Measurements from ENCODE around the gene SMIM17.
"Not testable (repeated sequence)": the region's sequence is repeated elsewhere in the genome, so short reads cannot be mapped to it uniquely, and the experiment has no call there.

The SMIM17 gene

GRCh38 chr19:56661248-56661647 is 18.3 kb downstream of the SMIM17 start:
- no peak for DNase-seq

- DNase-seq = no peak
Observed at GRCh38 chr19:56663931-56664500, 21.1 kb downstream of the SMIM17 start.

DNA sequence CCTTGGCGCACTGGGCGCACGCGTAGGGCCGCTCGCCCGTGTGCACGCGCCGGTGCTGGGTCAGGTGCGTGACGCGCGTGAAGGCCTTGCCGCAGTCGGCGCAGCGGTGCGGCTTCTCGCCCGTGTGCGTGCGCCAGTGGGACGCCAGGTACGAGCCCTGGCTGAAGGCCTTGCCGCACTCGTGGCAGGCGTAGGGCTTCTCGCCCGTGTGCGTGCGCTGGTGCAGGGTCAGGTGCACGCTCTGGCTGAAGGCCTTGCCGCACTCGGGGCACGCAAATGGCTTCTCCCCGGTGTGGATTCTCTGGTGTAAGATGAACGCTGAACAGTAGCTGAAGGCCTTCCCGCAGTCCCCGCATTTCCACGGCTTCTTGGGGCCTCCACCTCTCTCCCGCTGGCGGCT is 21.6 kb downstream of the SMIM17 start:
- no peak for DNase-seq

GRCh38 chr19:56667311-56667870 is 24.4 kb downstream of the SMIM17 start:
- DNase-seq = no peak

DNA sequence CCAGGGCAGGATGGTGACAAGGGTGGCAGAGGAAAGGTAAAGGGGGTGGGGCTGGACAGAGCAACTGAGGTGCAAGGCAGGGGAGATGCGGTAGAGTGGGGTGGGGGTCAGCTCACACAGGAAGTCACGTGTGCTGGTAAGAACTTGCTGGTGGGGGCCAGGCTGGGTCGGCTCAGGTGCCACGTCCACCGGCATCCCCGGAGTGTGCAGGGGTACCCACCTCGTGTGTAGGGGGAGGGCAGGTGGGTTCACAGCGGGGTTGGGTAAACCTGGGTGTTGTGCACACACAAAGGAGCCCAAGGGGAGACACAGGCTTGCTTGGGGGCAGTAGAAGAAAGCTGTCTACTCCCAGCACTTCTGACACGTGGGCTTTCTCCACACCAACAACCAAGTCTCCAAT is 25.7 kb downstream of the SMIM17 start:
- DNase-seq = no peak

GRCh38 chr19:56670401-56670960 is 27.5 kb downstream of the SMIM17 start:
- no peak for DNase-seq

- no peak for DNase-seq
Observed at GRCh38 chr19:56670961-56671612, 28.1 kb downstream of the SMIM17 start.

- peak; percentile 82 for DNase-seq
Observed at GRCh38 chr19:56671613-56671994, 28.6 kb downstream of the SMIM17 start, which contains the start of gene ZNF835. Gene ZNF835, minus strand, starts transcription at chr19:56671757. Its CDS starts 6,559 bp downstream, at chr19:56665198.

DNA sequence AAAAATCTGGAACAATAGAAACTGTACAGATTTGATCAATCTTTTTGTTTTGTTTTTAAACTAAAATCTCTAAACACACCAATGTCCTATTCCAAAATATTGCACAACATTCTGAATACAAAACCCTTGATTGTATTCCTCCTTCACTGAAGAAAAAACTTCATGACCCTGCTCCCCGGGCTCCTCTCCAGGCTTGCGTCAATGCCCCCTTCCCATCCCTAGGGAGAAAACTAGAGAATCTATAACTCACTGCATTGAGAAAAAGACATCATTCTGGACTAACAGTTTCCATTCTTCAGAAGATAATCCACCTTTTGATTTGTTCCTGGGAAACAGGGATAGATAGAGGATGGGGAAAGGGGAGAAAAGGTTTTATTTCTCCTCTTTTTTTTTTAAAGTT is 29.7 kb downstream of the SMIM17 start:
- not testable (repeated sequence) for DNase-seq

DNA sequence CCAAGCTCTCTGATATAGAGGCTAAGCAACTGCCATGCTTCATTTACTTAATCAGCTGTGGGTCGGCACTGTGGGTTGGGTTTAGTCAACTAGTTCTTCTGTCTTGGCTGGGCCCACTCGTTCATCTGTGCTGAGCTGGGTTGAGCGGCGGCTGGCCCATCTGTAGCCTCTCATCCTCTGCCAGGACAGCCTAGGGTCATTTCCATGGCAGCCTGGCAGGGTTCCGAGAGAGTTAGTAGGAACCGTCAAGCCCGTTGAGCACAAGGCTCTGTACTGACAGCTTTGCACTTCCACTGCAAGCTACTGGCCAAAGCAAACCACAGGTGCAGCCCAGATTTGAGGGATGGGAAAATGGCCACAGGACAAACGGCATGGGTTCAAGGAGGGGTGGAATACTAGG is 35.2 kb downstream of the SMIM17 start:
- no peak for DNase-seq

GRCh38 chr19:56681702-56682101 is 38.7 kb downstream of the SMIM17 start:
- DNase-seq = no peak

DNA sequence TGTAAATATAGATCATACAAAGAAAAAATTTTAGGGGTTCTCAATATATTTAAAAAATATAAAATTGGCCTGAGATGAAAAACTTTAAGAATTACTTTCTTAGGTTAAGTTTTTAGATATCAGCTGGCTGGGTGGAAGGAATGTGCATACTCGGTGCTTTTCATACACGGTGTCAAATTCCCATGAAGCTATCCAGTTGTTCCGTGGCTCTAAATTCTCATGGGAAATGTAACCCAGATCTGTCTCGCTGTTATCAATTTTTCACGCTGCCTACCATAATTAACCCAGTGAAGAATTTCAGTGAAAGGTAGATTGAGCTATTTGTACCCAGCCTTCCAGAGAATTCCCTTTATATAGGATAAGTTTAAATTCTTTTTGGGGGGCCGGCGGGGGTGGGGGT is 40.2 kb downstream of the SMIM17 start:
- no peak for DNase-seq

DNA sequence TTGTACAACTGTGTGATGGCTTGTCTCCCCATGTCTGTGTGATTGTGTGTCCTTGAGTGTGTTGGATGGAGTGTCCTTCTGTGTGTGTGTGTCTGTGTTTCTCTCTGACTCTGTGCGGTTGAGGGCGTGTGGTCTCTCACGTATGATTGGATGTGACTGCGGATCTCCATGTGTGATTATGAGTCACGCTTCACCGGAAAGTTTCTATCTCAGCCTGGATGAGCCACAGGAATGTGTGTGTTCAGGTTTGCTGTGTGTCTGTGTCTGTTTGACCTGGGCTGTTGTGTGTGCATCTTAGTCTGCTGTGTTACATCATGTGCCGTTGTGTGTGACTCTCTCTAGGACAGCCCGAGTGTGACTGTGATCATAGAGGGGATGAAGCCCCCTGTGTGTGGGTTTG is 44.1 kb downstream of the SMIM17 start:
- DNase-seq = no peak

DNA sequence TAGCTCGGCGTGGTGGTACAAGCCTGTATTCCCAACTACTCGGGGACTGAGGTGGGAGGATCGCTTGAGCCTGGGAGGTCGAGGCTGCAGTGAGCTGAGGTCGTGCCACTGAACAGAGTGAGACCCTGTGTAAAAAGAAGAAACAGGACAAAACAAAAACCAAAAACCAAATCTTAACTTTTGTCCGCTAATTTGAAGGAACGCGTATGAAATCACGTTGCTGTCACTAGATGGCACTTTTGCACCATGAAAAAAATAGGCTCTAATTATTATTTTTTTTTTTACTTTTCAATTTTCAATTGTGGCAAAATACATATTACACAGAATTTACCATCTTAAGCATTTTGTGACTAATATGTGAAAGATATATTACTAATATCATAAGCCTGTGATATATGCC is 46.2 kb downstream of the SMIM17 start:
- no peak for DNase-seq

GRCh38 chr19:56690670-56691069 is 47.7 kb downstream of the SMIM17 start:
- DNase-seq = no peak

DNA sequence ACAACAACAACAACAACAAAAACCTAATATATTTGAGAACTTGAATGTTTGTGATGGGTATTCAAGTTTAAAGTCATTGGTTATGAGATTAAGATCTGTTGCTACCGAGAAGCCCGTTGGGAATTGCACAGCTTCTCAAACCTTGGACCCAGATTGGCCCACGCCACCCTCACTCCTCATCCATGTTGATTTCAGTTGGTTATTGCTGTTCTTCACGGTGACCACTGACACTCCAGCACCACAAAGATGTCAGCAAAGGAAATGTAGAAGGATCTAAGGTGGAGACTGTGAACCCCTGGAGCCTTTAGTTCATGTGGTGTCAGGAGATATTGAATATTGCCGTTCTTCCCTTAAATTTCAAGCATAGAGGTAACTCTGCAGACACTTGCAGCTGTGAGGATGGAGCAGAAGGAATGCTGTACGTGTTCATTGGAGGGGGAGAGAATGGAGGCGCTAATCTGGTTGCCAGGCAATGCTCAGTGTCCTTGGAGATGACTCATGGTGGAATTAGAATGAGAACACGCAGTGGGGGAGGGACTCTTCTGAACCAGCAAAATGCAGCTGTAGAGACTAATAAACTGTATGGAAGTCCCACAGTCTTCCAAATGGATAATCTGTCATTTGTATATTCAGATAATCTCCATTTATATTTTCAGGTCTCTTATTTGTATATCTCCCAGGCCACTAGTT is 49.4 kb downstream of the SMIM17 start:
- DNase-seq = no peak

GRCh38 chr19:56699552-56699951 is 56.6 kb downstream of the SMIM17 start:
- DNase-seq = no peak

DNA sequence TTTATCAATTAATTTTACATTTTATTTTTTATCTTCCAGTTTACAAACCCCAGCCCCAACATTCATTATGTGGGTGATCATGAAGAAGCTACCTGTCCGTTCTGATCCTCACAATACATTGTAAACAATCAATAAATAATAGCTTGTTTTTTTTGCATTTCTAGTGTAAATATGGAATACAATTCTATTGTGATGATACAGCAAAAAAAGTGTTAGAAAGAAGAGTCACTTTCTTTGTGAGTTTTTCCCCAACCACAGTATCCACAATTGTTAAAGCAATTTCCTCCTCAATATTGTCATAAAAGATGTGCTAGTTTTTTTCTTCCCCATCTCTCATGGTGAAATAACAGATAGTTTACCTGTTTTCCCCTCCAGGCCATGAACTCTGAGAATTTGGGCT is 58.9 kb downstream of the SMIM17 start:
- no peak for DNase-seq

DNA sequence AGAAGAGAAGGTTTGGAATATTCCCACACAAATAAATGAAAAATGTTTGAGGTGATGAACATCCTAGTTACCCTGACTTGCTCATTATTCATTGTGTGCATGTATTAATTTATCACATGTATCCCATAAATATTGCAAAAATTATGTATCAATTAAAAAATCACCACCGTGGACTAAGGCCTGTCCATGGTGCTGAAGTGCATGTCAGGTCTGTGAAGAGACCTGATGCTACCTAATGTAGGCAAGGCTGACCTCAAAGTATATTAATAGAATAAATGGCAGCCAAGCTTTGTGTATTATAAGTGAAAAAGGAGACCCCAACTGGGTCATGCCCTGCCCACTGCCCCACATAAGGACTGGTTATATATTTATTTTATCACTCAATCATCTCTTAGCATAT is 63.0 kb downstream of the SMIM17 start:
- DNase-seq = no peak

Data from CD4-positive, alpha-beta T cell treated with Interleukin-4 for 4 hours (primary cell).